ENCODE measurements around the gene CCDC8.
"Not testable (repeated sequence)": the region's sequence is repeated elsewhere in the genome, so short reads cannot be mapped to it uniquely, and the experiment has no call there.

CCDC8 gene

DNA sequence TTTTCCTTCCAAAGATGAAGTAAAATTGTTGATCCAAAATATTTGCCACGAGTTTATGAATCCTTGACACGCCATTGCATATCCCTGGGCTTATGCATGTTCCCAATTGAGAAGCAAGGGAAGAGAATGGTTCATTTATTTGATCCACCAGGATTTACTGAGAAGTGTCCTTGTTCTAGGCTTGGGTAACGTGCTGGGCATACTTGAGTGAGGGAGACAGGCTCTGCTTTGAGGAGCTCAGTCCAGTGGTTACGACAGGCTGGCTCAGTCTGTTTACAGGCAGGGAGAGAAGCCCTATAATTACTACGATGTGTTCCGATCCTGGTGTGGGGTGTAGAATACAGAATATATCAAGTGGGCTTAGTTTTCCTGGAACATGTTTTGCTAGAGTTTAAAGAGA lies 21.6 kb upstream of the CCDC8 start:
- no peak for DNase-seq
- H3K27me3 ChIP-seq = no peaks in the 10 kb centered on the region

DNA sequence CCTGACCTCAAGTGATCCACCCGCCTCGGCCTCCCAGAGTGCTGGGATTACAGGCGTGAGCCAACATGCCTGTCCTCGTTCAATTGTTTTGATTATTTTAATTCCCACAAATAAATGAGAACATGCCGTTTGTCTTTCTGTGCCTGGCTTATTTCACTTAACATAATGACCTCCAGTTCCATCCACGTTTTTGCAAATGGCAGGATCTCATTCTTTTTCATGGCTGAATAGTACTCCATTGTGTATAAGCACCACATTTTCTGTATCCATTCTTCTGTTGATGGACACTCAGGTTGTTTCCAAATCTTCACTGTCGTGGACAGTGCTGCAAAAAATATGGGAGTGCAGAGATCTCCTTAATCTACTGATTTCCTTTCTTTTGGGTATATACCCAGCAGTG lies 20.1 kb upstream of the CCDC8 start:
- not testable (repeated sequence) for H3K36me3 ChIP-seq; H3K27me3 ChIP-seq; DNase-seq; H3K9me3 ChIP-seq; H3K4me1 ChIP-seq; H3K4me3 ChIP-seq (ENCODE audit: low read depth, low read length)

More for the DNA sequence above, 21.6 kb upstream of the CCDC8 start:
- no peak overlapping the region for H3K4me3 ChIP-seq (ENCODE audit: low read depth, low read length)
- H3K9me3 ChIP-seq = no peaks in the 10 kb centered on the region
- H3K36me3 ChIP-seq = no peaks in the 10 kb centered on the region
- TF ChIP-seq, protein P1, sequence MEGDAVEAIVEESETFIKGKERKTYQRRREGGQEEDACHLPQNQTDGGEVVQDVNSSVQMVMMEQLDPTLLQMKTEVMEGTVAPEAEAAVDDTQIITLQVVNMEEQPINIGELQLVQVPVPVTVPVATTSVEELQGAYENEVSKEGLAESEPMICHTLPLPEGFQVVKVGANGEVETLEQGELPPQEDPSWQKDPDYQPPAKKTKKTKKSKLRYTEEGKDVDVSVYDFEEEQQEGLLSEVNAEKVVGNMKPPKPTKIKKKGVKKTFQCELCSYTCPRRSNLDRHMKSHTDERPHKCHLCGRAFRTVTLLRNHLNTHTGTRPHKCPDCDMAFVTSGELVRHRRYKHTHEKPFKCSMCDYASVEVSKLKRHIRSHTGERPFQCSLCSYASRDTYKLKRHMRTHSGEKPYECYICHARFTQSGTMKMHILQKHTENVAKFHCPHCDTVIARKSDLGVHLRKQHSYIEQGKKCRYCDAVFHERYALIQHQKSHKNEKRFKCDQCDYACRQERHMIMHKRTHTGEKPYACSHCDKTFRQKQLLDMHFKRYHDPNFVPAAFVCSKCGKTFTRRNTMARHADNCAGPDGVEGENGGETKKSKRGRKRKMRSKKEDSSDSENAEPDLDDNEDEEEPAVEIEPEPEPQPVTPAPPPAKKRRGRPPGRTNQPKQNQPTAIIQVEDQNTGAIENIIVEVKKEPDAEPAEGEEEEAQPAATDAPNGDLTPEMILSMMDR (IDR thresholded peaks at IDR 0.05; ENCODE audit: low read depth, low read length) = no peak
- no peaks in the 10 kb centered on the region for H3K4me1 ChIP-seq

DNA sequence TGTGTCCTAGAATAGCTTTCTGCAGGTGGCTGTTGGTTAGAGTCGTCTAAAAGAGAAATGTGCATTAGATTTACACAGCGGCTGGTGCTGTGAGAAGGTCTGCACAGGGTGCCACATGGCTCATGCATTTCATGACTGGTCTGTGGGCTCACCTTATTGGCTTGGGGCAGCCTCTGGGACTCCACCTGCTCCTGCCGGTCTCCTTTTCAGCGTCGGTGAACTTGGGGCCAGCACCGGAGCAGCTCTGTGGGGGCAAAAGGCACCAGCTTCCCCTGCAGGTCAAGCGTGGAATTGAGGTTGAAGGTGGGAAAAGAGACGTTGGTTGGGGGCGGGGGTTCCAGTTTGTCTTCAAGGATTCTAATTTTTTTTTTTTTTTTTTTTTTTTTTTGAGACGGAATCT lies 18.5 kb upstream of the CCDC8 start:
- H3K4me3 ChIP-seq (ENCODE audit: low read depth, low read length) = no peak overlapping the region
- H3K9me3 ChIP-seq = no peaks in the 10 kb centered on the region
- H3K4me1 ChIP-seq = no peaks in the 10 kb centered on the region
- H3K36me3 ChIP-seq = no peaks in the 10 kb centered on the region
- DNase-seq = no peak
- H3K27me3 ChIP-seq = no peaks in the 10 kb centered on the region
- TF ChIP-seq, protein P1 (IDR thresholded peaks at IDR 0.05; ENCODE audit: low read depth, low read length) = peak; percentile 41

DNA sequence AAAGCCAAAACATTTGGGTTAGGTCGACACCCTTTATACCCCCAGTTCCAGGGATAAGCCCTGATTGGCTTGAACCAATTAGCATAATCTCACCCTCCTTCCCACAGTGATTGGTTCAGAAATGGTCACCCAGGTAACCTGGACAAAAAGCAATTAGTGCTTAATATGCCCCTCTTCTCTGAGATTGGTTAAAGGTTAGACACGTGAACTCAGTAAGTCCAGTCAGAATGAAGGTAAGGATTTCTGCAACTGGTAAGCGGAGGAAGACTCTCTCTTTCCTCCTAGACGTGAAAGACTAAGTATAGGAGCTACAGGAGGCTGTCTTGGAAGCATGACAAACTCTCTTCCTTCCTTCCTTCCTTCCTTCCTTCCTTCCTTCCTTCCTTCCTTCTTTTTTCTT lies 16.6 kb upstream of the CCDC8 start:
- TF ChIP-seq, protein P1 (IDR thresholded peaks at IDR 0.05; ENCODE audit: low read depth, low read length) = no peak
- no peaks in the 10 kb centered on the region for H3K4me1 ChIP-seq
- H3K4me3 ChIP-seq (ENCODE audit: low read depth, low read length) = no peak overlapping the region
- H3K27me3 ChIP-seq = no peaks in the 10 kb centered on the region
- no peaks in the 10 kb centered on the region for H3K9me3 ChIP-seq
- H3K36me3 ChIP-seq = no peaks in the 10 kb centered on the region
- no peak for DNase-seq

DNA sequence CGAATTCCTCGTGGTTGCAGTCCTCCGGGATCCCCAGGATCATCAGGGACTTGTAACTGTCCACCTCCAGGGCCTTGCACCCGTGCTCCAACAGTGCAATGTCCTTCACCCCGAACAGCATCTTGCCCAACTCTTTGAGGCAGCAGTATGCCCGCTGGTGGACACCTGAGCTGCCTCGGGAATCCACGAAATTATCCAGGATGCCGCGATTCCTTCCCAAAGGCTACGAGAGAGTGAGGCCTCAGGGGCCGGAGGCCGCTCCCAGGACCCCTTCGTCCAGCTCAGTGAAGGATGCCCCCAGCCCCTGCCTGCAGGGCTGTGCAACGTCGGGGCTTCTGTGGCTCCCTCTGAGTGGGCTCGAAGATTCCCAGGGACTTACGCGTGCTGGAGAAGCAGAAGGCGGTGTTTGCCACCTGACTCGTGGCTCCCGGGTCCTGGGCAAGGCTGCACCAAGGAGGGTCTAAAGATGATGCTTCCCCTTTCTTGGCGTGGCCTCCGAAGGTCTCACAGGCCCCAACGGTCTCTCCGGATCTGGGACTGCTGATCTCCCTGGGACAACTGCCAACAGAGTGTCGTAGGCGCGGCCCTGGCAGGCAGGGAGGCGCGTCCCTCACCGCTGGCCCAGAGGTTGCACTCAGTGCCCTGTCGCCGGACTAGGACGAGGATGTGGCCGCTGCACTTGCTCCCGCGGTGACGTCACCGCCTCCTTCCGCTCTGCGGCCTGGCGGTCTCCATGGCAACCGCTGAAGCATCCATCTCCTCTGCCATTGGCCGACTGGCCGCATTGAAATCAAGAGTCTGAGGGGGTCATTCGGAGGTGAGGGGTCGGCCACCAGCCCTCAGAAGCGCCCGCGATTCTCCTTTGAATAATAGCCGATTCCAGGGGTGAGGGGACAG lies 15.1 kb upstream of the CCDC8 start, which contains the start of gene PNMA8C:
PNMA8C (minus strand) TSS at position 698 of the 897 bp plus-strand sequence; CDS start at position 121, 577 bp downstream.
- Histone ChIP-seq H3K27me3 (no peaks in the 10 kb centered on the region; the same call in 1 of the 2 replicates), H3K4me3 (ENCODE audit: low read depth, low read length) (peak within 1 kb of the TSS; percentile 57), H3K9me3 (no peaks in the 10 kb centered on the region), H3K4me1 (no peaks in the 10 kb centered on the region), H3K36me3 (no peaks in the 10 kb centered on the region)
- TF ChIP-seq, protein P1 (IDR thresholded peaks at IDR 0.05; ENCODE audit: low read depth, low read length) = no peak
- DNase-seq = peak; percentile 85

DNA sequence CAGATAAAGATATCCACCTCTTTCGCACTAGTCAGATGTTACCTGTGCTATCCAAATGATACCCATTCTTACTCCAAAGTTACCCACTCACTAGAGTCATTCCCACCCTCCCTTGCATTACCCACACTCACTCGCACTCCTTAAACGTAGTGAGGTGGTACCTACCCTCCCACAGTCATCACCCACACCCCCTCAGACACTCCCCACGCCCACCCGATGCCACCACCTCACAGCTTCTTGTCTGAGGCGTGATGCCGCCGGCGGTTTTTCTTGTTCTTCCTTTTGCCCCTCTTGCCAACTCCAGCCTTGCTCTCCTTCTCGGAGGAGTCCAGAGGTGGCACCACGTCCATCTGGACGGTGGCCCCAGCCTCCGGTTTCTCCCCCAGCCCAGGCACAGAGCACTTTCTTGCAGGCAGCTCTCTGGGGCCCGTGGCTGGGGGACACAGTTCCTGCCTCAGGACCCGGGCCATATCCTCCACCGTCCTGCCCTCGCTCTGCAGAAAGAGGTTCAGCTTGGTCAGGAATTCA lies 14.2 kb upstream of the CCDC8 start:
- H3K4me1 ChIP-seq = no peaks in the 10 kb centered on the region
- TF ChIP-seq, protein P1 (IDR thresholded peaks at IDR 0.05; ENCODE audit: low read depth, low read length) = no peak
- no peak overlapping the region for H3K4me3 ChIP-seq (ENCODE audit: low read depth, low read length)
- no peaks in the 10 kb centered on the region; the same call in 1 of the 2 replicates for H3K27me3 ChIP-seq
- DNase-seq = no peak
- H3K9me3 ChIP-seq = no peaks in the 10 kb centered on the region
- H3K36me3 ChIP-seq = no peaks in the 10 kb centered on the region

Measured in BE2C (cell line).